ENCODE results near the gene SLC10A7.
"Not testable (repeated sequence)": the region's sequence is repeated elsewhere in the genome, so short reads cannot be mapped to it uniquely, and the experiment has no call there.

SLC10A7 gene

DNA sequence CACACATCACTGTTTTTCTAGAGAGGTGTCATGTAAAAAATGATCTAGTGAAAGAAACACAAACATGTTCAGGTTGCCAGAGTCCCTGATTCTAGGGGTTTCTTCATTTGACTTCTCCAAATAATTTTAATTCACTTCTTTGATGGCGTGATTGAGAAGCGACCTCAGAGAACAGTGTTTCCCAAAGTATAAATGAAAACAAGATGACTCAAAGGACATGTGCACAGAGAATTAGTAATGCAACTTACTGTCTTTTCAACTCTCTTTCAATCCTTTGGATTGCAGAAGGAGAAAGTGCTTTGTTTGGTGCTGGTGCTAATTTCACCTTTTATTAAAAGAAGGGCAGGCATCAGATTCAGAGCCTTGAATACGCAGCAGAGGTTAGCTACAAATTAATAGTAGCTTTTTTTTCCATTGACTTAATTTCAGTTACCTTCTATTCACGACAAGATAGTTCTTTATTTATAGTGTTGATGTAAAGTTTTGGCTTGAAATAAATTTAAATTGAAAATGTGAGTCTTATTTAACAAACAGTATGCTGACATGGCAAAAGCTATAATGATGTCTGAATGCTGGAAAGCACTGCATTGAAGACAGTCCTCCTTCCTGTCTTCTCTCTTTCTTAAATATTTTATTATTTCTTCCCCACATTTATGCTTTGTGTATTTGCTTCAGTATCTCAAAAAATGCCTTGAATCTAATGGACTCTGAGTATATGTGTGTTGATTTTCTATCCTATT is 85.1 kb downstream of the SLC10A7 start:
- DNase-seq: no peak

DNA sequence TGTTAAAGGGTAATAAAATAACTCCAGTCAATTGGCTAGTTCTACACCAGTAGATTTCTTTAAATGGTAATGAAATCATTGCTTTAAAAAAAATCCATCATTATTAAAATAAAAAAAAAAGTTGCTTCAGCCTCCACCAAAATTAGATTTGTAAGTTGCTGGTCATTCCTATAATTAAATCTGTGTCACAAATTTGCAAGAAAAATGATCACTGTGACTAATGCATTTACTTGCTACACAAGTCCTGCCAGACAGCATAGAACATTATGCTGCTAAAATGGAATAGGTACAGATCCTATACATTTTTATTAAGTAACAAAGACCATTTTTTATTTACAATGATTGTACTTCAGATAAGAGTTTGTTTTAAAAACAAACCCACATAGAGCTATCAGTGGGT is 85.8 kb downstream of the SLC10A7 start:
- DNase-seq: no peak

DNA sequence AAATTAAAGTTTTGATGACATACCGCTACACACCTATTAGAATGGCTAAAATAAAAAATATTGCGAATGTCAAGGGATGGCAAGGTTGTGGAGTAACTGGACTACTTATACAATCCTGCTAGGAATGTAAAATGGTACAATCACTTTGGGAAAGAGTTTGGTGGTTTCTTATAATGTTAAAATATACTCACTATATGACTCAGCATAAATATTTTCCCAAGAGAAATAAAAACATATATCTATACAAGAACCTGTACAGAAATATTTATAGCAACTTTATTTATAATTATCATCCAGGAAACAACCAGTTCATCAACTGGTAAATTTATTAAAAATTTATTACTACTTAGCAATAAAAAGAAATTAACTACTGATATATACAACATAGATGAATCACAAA is 89.7 kb downstream of the SLC10A7 start:
- DNase-seq: no peak

DNA sequence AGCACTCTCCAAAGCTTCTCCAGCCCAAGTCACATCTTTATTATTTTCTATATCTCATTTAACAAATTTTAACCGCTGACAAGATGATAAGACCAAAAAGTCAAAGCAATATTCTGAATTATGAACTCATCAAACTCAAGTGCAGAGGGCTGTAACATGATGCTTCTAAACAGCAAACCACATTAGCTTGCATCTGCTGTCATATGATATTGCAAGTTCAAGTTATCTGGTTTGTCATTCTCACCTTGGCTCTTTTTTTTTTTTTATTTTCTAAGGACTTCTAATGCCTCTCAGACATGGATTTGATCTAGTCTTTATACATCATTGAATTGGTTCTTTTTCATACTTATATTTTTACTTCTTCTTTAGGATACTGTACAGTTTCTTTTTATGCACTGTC is 93.4 kb downstream of the SLC10A7 start:
- DNase-seq: no peak

DNA sequence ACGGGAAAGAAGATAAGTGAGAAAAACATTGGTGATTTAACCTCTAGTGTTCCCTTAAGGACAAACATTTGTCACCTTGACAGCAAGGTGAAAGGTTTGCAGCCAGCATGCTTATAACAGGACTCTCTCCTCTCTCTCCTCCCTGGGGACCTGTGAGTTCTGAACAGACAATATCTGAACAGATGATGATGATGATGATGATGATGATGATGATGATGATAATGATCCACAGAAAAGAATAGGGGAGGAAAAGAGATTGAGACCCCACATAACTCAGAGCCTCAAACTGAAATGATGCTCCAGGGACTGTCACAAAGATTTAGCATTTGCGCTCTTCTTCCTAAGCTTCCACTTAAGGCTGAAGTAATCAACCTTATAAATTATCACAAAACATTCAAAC is 103.9 kb downstream of the SLC10A7 start:
- DNase-seq: no peak

DNA sequence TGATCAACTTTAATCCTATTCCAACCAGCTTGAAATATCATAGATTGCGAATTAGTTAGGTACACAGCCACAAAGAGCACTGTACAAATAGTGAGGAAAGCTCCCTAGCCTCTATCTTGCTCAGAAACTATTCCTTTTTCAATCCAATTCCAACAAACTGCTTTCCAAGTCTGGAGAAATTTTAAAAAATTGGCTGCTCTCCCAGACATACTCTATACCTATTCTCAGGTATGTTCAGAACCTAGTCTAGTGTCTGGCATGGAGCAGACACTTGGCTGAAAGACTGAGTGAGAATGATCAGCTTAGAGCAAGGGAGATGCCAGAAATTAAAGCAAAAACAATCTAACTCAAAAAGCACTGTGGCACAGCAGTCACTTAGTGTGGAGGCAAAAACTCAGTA is 105.9 kb downstream of the SLC10A7 start:
- no peak for DNase-seq

DNA sequence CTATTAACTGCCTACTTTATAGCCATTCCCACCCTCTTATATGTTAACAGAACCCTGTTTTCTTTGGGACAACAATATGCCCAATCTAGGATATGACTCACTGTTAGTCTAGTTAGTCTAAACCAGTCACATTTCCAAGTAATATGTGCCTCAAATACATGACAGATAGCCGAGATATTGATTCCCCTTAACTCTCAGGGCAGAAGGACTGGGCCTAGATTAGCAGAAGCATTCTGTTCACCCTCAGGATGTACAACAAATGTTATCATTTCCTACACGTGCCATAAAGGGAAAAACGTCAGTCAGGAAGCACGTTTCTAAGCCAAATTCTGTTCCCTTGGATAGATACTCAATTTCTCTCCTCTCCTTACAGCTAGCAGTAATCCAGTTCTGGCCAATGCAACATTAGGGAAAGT is 114.1 kb downstream of the SLC10A7 start:
- no peak for DNase-seq

DNA sequence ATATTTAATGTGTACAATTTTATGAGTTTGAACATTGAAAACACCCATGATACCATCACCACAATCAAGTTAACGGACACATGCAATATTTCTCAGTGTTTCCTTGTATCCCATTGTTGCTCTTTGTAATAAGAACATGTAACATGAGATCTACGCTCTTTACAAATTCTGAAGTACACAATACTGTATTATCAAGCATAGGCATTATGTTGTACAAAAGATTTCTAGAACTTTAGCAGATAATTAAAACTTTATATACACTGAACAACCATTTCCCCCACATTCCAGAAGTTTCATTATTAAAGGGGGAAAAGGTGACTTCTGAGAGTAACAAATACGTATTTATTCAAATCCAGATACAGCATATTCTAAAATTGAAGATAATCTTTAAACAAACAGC is 114.5 kb downstream of the SLC10A7 start:
- DNase-seq: no peak

DNA sequence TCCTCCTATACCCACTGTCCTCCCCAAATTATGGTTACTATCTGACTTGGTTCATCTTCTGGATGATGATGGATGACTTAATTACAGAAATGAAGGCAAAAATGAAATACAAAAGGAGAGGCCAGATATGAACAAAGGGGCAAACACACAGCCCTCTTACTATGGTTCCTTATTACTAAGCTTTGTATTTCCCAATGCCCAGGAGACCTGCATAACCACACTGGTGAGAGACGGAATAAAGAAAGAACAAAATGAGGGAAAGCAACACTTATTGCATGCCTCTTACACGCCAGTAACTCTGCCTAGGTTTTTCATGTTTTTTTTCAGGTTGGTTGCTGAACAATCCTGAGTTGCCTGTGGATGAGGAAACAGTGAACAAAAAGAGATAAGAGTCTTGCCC is 120.5 kb downstream of the SLC10A7 start:
- DNase-seq: no peak

DNA sequence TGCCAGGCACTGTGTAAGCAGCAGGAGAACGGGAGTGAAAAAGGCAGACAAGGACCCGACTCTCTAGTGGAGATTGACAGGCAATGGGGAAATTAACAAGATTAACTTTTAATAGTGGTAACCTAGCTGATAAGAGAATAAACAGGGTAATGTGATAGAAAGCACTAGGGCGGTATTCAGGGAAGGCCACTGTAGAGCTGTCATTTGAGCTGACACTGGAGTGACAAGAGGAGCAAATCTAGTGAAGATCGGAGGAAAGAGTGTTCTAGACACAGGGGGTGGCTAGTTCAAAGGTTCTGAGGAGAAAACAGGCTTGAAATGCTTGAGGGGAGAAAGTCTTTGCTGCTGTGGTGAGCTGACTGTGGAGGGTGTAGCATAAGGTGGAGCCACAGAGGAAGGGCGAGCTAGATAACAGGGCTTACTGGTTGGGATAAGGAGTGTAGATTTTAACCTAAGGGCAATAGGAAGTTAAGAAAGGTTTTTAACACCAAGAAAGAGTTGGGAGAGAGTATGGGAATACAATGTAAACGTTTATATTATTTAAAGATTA is 122.8 kb downstream of the SLC10A7 start:
- DNase-seq: no peak

DNA sequence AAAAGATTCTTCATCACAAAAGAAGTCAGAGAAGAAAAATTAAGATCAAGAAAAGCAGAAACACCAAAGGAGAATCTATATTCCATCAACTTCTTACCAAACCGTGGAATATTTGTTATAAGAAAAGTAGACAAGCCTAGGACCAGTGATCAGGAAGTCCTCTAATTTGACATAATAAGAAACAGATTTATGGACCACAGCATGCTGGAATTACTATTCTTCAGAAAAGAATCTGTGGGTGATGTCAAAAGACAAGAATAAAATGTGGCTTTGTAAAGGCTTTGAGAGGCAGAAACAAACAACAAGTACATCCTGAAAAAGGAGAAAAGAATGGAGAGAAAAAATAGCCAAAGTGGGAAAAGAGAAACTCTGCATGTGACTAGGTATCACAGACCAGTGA is 123.3 kb downstream of the SLC10A7 start:
- DNase-seq: no peak

DNA sequence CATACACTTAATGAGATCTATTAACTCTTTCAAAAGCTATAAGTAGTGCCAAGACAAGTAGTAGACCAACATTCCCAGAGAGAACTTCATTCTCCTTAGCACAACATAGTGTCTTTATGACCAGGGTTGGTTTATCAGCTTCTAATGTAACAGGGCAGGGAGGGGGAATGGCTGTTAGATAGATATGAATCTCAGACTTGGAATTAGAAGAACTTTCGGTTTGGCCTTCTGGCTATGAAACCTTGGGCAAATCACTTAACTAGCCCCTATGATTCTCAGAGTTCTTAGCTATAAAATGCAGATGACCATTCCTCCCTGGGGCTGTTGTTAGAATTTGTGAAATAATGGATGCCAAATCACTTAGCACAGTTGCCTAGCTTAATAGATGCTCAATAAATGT is 132.2 kb downstream of the SLC10A7 start:
- DNase-seq: no peak

DNA sequence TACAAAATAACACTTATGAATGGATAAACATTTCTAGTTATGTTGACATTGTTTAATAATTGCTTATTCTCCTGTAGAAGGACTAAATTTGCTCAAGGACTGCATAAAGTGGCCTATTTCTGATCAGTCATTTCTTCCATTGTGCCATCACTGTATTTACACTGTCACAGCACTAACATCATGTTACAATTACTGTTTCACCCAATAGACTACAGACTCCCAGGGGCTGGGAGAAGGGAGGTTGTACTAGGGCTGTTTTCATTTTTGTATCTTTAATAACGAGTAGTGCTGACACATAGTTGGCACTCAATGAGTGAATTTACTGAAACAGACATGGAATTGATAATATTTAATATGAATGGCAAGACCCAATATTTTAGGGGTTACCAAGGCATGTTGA is 139.5 kb downstream of the SLC10A7 start:
- peak; percentile 57 for DNase-seq

DNA sequence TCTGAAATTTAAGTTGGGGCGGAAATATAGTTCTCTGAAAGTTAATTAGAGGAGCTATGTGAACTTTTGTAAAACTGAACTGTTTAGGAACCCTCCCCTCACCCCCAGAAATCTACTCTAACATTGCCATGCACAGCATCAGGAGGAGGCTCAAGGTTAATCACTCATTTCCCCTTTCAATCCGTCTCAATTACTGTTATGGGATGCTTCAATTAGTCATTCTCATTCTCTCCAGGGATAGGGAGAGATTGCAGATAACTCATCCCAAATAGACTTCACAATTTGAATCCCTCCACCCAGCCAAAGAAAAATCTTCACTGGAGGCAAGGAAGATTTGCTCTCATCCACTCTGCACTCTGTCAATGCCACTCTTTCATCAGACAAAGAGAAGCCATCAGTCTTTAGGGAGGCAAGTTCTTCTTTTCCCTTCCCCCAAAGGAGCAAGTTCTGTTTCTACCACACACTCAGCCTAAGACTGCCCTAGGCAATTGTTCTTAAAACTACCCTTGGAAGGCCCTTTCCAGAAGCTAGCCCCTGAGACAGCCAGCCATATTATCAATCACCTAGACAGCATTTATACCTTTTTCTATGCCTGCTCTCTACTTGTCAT is 140.4 kb downstream of the SLC10A7 start:
- no peak for DNase-seq

DNA sequence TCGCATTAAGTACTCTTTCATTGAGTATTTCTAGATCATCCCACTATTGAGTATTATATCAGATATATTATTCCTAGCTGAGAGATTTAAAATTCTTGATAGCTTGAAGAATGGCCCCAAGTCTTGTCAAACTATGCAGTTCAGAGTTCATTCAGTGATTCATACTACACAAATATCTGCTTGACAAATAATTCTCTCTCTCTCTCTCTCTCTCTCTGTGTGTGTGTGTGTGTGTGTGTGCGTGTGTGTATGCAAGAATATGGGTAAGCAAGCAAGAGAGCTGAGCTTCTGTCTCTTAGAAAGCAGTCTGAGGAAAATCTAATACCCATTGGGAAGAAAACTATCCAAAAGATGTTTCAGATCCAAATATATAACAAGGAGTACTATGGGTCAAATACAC is 142.0 kb downstream of the SLC10A7 start:
- no peak for DNase-seq

DNA sequence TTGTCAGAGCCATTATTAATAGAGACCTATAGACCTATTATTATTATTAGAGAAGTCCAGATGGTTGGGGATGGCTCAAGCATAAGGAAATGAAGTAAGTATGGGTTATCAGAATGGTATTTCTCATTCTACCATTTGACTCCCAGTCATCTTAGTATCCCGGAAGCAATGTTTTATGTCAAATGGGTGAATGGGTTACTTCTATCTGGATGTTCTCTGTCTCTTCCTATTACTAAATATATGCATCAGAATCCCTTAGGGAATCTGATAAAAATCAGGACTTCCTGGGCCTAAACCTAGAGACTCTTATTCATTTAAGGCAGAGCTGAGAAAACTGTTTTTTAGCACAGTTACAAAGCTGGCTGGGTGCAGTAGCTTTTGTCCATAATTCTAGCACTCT is 149.9 kb downstream of the SLC10A7 start:
- DNase-seq: no peak

DNA sequence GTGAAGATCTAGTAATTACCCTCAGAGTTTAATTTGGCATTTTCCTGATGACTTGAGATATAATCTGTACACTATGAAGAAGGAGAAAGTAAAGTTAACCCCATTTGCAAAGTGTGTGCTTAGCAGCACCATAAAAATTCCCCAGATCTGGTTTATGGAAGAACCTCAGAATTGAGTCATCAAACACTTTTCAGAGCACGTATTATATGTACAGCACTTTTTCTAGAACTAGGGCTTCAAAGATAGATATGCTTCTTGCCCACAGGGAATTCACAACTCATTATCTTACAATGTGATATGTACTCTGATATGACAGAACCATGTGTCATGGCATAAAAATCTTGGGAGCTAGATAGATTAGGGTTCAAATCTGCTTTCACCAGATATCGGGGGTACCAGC is 150.9 kb downstream of the SLC10A7 start:
- DNase-seq: no peak

DNA sequence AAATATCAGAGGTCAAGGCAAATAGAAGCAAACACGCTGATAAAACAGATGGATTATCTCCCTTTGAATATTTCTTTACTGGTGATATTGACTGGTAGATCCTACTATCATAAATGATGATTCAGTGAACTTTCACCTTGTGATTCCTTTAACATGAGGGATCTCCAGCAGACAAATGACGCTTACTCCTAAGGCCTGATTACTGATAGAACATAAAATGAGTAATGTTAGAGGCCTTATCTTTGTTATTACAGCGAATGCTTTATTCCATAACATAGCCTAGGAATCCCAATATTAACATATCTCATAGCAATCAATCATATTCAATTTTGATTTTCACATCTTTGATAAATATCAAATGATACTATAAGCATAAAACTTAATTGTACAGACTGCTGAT is 152.3 kb downstream of the SLC10A7 start:
- no peak for DNase-seq

DNA sequence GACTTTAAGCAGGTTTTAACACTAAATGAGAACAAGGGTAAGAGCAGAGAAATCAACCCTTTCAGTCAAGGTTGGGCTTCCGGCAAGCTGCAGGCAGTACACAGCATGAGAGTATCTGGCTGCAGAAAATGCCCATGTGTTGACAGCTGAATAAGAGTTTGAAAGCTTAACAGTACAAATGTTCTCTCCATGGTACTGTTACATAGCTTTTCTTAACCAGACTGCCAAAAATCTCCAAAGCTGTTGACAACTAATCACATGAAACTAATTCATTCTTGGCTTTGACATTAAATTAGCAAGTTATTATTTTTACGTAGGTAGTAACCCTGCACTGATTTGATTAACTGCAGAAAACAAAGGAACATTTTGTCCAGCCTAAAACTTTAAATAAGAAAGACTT is 153.5 kb downstream of the SLC10A7 start:
- no peak for DNase-seq

DNA sequence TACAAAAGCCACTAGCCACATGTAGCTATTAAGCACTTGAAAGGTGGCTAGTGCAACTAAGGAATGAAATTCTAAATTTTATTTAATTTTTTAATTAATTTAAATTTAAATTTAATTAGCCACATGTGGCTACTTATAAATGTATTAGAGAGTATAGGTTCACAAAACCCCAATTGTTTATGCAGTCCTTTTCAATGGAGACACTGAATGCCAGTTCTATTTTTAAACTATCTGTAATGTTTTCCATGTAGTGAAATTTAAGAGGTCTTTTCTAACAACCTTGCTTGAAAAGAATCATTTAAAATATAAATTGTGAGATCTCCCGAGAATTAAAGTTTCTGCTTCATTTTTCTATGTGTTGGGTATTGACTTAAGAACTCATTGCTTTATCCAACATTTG is 154.4 kb downstream of the SLC10A7 start:
- no peak for DNase-seq

DNA sequence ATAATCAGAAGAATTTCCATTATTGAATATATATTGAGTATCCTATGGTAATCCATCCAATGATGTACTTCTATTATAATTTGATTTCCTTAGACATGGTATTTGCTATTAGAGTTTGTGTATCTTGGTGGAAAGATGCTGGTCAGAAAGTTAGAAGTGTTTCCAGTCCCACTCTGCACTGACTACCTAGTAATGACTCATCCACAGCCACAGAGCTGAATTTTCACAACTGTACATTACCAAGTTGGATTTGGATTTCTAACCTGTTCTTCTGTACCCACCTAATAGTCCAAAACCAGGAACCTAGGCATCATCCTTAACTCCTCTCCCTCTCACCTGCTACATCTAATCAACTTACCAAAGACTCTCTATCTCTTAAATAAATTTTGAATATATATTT is 162.0 kb downstream of the SLC10A7 start:
- DNase-seq: no peak

DNA sequence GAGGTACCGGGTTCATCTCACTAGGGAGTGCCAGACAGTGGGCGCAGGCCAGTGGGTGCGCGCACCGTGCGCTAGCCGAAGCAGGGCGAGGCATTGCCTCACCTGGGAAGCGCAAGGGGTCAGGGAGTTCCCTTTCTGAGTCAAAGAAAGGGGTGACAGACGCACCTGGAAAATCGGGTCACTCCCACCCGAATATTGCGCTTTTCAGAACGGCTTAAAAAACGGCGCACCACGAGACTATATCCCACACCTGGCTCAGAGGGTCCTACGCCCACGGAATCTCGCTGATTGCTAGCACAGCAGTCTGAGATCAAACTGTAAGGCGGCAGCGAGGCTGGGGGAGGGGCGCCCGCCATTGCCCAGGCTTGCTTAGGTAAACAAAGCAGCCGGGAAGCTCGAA is 171.6 kb downstream of the SLC10A7 start:
- not testable (repeated sequence) for DNase-seq

DNA sequence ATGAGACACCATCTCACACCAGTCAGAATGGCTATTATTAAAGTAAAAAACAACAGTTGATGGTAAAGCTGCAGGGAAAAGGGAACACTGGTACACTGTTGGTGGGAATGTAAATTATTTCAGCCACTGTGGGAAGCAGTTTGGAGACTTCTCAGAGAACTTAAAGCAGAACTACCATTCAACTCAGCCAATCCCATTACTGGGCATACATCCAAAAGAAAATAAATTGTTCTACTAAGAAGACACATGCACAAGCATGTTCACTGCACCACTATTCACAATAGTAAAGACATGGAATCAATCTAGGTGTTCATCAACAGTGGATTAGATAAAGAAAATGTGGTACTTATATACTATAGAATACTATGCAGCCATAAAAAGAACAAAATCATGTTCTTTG is 172.4 kb downstream of the SLC10A7 start:
- no peak for DNase-seq

DNA sequence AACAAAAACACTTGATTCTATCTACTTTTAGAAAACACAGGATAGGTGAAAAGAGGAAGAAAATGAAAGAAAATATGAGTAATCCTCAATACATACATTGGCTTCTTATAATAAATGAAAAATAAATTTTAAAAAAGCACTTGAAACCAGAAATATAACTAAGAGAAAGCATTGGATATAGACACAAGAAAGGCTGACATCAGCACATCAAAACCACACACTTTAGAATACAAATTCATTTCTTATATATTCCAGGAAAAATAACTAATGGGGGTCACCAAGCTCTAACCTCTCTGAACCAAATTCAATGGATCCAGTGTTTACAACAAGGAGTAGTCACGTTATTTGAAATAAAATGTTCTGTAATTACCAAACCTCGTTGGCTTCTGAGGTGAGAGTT is 173.9 kb downstream of the SLC10A7 start:
- DNase-seq: no peak

DNA sequence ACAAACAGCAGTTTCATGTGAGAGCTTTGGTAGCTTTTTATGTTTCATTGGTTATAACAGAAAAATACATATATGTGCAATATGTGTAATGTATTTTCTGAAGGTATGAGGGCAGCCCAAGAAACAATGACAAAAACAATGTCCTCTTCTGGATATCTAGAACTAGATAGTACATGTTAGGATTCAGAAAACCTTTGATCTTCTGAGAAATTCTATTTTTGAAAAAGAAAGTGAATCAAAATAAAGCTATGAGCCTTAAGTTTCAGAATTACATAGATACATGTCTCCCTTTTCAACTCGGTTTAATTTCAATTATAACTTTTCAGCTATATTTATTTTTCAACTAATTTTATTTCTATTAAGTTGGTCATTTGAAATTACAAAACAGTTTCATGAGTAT is 175.5 kb downstream of the SLC10A7 start:
- no peak for DNase-seq
